ENCODE results near the gene SLC66A1. TPM values are rescaled to one million over a fixed set of nuclear protein-coding genes. Genes with fewer than 3 reads are reported as not detected.

Gene SLC66A1
- total and polyA plus RNA-seq, 2 of the 13 experiments (the other 11 are each of a cell fraction or from before 2014, with no cell fraction given): 15.4 to 18.9 TPM

DNA sequence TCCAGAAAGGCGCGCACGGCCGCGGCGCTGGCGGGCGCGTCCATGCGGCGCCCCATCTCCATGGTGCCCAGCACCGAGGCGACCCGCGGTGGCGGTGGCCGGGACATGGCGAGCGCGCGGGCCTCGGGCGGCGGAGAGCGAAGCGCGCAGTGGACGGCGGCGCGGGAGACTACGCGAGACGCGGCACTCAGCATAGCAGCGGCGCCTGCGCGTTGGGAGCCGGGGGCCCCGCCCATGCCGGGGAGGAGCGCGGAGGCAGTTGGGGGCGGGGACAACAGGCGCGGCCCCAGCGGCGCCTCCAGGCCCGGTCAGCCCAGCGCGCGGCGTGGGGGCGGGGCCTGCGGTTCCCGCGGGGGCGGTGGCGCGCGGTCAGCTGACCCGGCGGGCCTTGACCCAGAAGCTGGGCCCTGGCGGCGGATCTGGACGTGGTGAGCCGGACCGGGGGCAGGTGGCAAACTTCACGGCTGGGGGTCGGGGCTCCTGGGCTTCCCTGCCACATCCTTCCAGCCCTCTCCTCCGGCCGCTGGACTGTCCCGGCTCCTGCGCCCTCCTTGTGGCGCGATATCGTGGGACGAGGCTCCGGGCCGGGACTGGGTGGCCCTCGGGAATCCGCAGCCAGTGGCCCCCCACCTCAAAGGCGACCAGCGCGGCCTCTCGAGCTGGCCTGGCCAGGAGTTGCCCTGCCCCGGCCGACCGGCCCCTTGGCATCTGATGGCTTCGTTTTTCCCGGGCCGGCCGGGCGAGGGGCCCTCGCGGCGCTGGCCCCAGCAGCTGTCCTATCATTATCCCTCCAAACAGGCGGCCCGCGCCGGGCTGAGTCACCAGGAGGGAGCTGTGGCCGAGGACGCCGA, at the start of gene SLC66A1, which contains the start of gene AKR7A2 (continued):
- TF ChIP-seq ZNF382 (CRISPR knock-in tag; IDR thresholded peaks at IDR 0.05; ENCODE audit: borderline replicate concordance) (no peak), ZNF556 (CRISPR knock-in tag; IDR thresholded peaks at IDR 0.05; ENCODE audit: borderline replicate concordance) (peak; percentile 73; the same call in 1 of the 2 replicates), ZNF501 (CRISPR knock-in tag; IDR thresholded peaks at IDR 0.05) (peak; percentile 80), KLF9 (CRISPR knock-in tag; IDR thresholded peaks at IDR 0.05; ENCODE audit: low read depth) (no peak), ZNF274 (CRISPR knock-in tag; IDR thresholded peaks at IDR 0.05) (peak; percentile 57), ZNF367 (CRISPR knock-in tag; IDR thresholded peaks at IDR 0.05; ENCODE audit: borderline replicate concordance) (peak; percentile 47; the same call in 1 of the 2 replicates), TAF1 (CRISPR knock-in tag; IDR thresholded peaks at IDR 0.05) (peak; percentile 57), RARA (CRISPR knock-in tag; IDR thresholded peaks at IDR 0.05) (no peak; the same call in 1 of the 2 replicates), POGZ (CRISPR knock-in tag; IDR thresholded peaks at IDR 0.05) (no peak), SOX6 (IDR thresholded peaks at IDR 0.05) (no peak), SOX6 (CRISPR knock-in tag; IDR thresholded peaks at IDR 0.05) (no peak), ZNF549 (CRISPR knock-in tag; IDR thresholded peaks at IDR 0.05) (0 out of 2 replicates have a peak, but pooled peaks have one; percentile 32), ZNF589 (CRISPR knock-in tag; conservative IDR thresholded peaks at IDR 0.05) (0 out of 2 replicates have a peak, but pooled peaks have one; percentile 17), FOXA1 (IDR thresholded peaks at IDR 0.05) (no peak), FOXA1 (CRISPR knock-in tag; IDR thresholded peaks at IDR 0.05) (peak; percentile 9; the same call in 1 of the 2 replicates), KMT2A (CRISPR knock-in tag; IDR thresholded peaks at IDR 0.05) (0 out of 2 replicates have a peak, but pooled peaks have one; percentile 15), RAD21 (CRISPR knock-in tag; IDR thresholded peaks at IDR 0.05) (peak; percentile 40), ZNF777 (CRISPR knock-in tag; IDR thresholded peaks at IDR 0.05) (peak; percentile 68)
- TF ChIP-seq, protein P1, sequence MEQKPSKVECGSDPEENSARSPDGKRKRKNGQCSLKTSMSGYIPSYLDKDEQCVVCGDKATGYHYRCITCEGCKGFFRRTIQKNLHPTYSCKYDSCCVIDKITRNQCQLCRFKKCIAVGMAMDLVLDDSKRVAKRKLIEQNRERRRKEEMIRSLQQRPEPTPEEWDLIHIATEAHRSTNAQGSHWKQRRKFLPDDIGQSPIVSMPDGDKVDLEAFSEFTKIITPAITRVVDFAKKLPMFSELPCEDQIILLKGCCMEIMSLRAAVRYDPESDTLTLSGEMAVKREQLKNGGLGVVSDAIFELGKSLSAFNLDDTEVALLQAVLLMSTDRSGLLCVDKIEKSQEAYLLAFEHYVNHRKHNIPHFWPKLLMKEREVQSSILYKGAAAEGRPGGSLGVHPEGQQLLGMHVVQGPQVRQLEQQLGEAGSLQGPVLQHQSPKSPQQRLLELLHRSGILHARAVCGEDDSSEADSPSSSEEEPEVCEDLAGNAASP (CRISPR knock-in tag; IDR thresholded peaks at IDR 0.05; ENCODE audit: borderline replicate concordance): no peak
- TF ChIP-seq, protein P2, sequence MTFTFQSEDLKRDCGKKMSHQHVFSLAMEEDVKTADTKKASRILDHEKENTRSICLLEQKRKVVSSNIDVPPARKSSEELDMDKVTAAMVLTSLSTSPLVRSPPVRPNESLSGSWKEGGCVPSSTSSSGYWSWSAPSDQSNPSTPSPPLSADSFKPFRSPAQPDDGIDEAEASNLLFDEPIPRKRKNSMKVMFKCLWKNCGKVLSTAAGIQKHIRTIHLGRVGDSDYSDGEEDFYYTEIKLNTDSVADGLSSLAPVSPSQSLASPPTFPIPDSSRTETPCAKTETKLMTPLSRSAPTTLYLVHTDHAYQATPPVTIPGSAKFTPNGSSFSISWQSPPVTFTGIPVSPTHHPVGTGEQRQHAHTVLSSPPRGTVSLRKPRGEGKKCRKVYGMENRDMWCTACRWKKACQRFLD (CRISPR knock-in tag; IDR thresholded peaks at IDR 0.05; ENCODE audit: borderline replicate concordance): 0 out of 2 replicates have a peak, but pooled peaks have one; percentile 33
- TF ChIP-seq, protein P3, sequence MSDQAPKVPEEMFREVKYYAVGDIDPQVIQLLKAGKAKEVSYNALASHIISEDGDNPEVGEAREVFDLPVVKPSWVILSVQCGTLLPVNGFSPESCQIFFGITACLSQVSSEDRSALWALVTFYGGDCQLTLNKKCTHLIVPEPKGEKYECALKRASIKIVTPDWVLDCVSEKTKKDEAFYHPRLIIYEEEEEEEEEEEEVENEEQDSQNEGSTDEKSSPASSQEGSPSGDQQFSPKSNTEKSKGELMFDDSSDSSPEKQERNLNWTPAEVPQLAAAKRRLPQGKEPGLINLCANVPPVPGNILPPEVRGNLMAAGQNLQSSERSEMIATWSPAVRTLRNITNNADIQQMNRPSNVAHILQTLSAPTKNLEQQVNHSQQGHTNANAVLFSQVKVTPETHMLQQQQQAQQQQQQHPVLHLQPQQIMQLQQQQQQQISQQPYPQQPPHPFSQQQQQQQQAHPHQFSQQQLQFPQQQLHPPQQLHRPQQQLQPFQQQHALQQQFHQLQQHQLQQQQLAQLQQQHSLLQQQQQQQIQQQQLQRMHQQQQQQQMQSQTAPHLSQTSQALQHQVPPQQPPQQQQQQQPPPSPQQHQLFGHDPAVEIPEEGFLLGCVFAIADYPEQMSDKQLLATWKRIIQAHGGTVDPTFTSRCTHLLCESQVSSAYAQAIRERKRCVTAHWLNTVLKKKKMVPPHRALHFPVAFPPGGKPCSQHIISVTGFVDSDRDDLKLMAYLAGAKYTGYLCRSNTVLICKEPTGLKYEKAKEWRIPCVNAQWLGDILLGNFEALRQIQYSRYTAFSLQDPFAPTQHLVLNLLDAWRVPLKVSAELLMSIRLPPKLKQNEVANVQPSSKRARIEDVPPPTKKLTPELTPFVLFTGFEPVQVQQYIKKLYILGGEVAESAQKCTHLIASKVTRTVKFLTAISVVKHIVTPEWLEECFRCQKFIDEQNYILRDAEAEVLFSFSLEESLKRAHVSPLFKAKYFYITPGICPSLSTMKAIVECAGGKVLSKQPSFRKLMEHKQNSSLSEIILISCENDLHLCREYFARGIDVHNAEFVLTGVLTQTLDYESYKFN (CRISPR knock-in tag; conservative IDR thresholded peaks at IDR 0.05): peak; percentile 38
- TF ChIP-seq, protein P4, sequence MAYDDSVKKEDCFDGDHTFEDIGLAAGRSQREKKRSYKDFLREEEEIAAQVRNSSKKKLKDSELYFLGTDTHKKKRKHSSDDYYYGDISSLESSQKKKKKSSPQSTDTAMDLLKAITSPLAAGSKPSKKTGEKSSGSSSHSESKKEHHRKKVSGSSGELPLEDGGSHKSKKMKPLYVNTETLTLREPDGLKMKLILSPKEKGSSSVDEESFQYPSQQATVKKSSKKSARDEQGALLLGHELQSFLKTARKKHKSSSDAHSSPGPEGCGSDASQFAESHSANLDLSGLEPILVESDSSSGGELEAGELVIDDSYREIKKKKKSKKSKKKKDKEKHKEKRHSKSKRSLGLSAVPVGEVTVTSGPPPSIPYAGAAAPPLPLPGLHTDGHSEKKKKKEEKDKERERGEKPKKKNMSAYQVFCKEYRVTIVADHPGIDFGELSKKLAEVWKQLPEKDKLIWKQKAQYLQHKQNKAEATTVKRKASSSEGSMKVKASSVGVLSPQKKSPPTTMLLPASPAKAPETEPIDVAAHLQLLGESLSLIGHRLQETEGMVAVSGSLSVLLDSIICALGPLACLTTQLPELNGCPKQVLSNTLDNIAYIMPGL (CRISPR knock-in tag; IDR thresholded peaks at IDR 0.05; ENCODE audit: borderline replicate concordance in 1 of 2, low read depth in 1 of 2): peak; percentile 51 to 66; a peak in 3 of 4 replicates

All from HepG2 (cell line).